HT1080 (cell line): ENCODE measurements around the gene SIN3B. TPM values are rescaled to one million over a fixed set of nuclear protein-coding genes. Genes with fewer than 3 reads are reported as not detected.

ENCODE experiments used
- DNase-seq: peaks from one replicate; pipeline ENCODE4 v3.0.0-alpha.2; 2015; ENCODE audit warnings: low read depth
- total RNA-seq: library from RNA; depleted of rRNA; stranded (reverse); fragments of >200 nt; shearing (Covaris generic); gene quantifications from 2 replicates; pipeline ENCODE4 v1.2.3, GENCODE V29; 2014

Gene SIN3B
- total RNA-seq, 1 experiment from 2014 or later, result 14.6 TPM

- DNase-seq, result no peak
Observed at GRCh38 chr19:16822648-16823047, 6.5 kb upstream of the SIN3B start.

GRCh38 chr19:16824658-16825311 lies 4.4 kb upstream of the SIN3B start:
- DNase-seq, result peak; percentile 34

- no peak for DNase-seq
Observed at GRCh38 chr19:16825312-16826052, 3.7 kb upstream of the SIN3B start.

- DNase-seq, result no peak
Observed at GRCh38 chr19:16829822-16830289, 658 bp downstream of the SIN3B start.

GRCh38 chr19:16830679-16831078 lies 1.5 kb downstream of the SIN3B start:
- DNase-seq, result no peak

- no peak for DNase-seq
Observed at GRCh38 chr19:16831531-16831930, 2.3 kb downstream of the SIN3B start.

GRCh38 chr19:16834747-16835146 lies 5.5 kb downstream of the SIN3B start:
- DNase-seq, result peak; percentile 30

- DNase-seq, result no peak
Observed at GRCh38 chr19:16836115-16837034, 7.2 kb downstream of the SIN3B start.

- DNase-seq, result no peak
Observed at GRCh38 chr19:16837035-16837362, 7.8 kb downstream of the SIN3B start.

GRCh38 chr19:16841391-16841926 lies 12.3 kb downstream of the SIN3B start:
- DNase-seq, result no peak

- DNase-seq, result no peak
Observed at GRCh38 chr19:16846901-16847300, 17.7 kb downstream of the SIN3B start.

GRCh38 chr19:16847430-16847829 lies 18.2 kb downstream of the SIN3B start:
- no peak for DNase-seq

GRCh38 chr19:16849168-16849567 lies 20.0 kb downstream of the SIN3B start:
- DNase-seq, result no peak

- DNase-seq, result no peak
Observed at GRCh38 chr19:16850133-16850532, 20.9 kb downstream of the SIN3B start.

- peak; percentile 38 for DNase-seq
Observed at GRCh38 chr19:16851031-16851712, 22.0 kb downstream of the SIN3B start.

GRCh38 chr19:16853066-16853465 lies 23.9 kb downstream of the SIN3B start:
- DNase-seq, result no peak

GRCh38 chr19:16856091-16856490 lies 26.9 kb downstream of the SIN3B start:
- no peak for DNase-seq

- DNase-seq, result no peak
Observed at GRCh38 chr19:16859626-16860025, 30.4 kb downstream of the SIN3B start.

GRCh38 chr19:16860118-16860517 lies 30.9 kb downstream of the SIN3B start:
- DNase-seq, result no peak

GRCh38 chr19:16861011-16861410 lies 31.8 kb downstream of the SIN3B start:
- DNase-seq, result no peak

GRCh38 chr19:16861834-16862233 lies 32.6 kb downstream of the SIN3B start:
- no peak for DNase-seq
